SJSA1 (cell line): ENCODE data around the gene TMC8. TPM values are rescaled to one million over a fixed set of nuclear protein-coding genes. Genes with fewer than 3 reads are reported as not detected.

Experiments
- DNase-seq, 2 experiments: peaks; one replicate each; pipeline ENCODE4 v3.0.0-alpha.2; 2015 to 2020; ENCODE audit warnings: low spot score in 2 of 2, low read depth in 1 of 2
- H3K27ac ChIP-seq: fragments of 250-450 bp; sonication (Bioruptor Pico); 2 replicates; pipeline ENCODE4 v1.5.1; 2020; ENCODE audit warnings: mild to moderate bottlenecking, moderate library complexity
- H3K27me3 ChIP-seq: fragments of 250-450 bp; sonication (Bioruptor Pico); replicated peaks from 2 replicates; pipeline ENCODE4 v1.5.1; 2020; ENCODE audit warnings: mild to moderate bottlenecking, moderate library complexity
- H3K36me3 ChIP-seq: fragments of 250-450 bp; sonication (Bioruptor Pico); 2 replicates; pipeline ENCODE4 v1.5.1; 2020; ENCODE audit warnings: mild to moderate bottlenecking
- H3K4me1 ChIP-seq: fragments of 250-450 bp; sonication (Bioruptor Pico); replicated peaks from 2 replicates; pipeline ENCODE4 v1.6.1; 2021; ENCODE audit warnings: mild to moderate bottlenecking
- H3K4me3 ChIP-seq: fragments of 250-450 bp; sonication (Bioruptor Pico); 2 replicates; pipeline ENCODE4 v1.5.1; 2020; ENCODE audit warnings: mild to moderate bottlenecking
- H3K9me3 ChIP-seq: fragments of 250-450 bp; sonication (Bioruptor Pico); replicated peaks from 2 replicates; pipeline ENCODE4 v1.5.1; 2020; ENCODE audit warnings: mild to moderate bottlenecking
- total RNA-seq: library from RNA; depleted of rRNA; stranded (reverse); fragments of >200 nt; shearing (Covaris generic); gene quantifications from 2 replicates; pipeline ENCODE4 v1.2.3, GENCODE V29; 2014

Gene TMC8
- total RNA-seq, 1 experiment from 2014 or later, result not detected

DNA sequence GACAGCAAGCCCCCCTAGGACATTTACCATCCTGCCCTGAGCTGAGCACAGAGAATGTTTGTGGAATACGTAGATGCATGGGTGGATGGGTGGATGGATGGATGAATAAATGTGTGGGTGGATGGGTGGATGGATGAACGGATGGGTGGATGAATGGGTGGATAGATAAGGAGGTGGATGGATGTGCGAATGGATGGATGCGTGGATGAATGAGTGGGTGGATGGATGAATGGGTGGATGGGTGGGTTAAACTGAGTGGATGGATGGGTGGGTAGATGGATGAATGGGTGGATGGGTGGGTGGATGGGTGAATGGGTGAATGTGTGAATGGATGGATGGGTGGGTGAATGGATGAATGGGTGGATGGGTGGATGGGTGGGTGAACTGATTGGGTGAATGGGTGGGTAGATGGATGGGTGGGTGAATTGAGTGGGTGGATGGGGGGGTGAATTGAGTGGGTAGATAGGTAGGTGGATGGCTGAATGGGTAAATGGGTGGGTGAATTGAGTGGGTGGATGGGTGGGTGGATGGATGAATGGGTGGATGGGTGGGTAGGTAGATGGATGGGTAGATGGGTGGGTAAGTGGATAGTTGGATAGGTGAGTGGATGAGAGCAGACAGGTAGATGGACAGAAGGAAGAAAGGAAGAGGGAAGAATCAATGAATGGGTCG, 7.2 kb upstream of the TMC8 start:
- Histone ChIP-seq H3K4me1 (peaks cover 2% of the 10 kb centered on the region), H3K27ac (no peak overlapping the region), H3K4me3 (no peak overlapping the region), H3K9me3 (no peaks in the 10 kb centered on the region), H3K36me3 (no peaks in the 10 kb centered on the region), H3K27me3 (peaks cover 7% of the 10 kb centered on the region)
- no peak for DNase-seq

GRCh38 chr17:78124081-78124835, 6.3 kb upstream of the TMC8 start:
- Histone ChIP-seq H3K4me3 (no peak overlapping the region), H3K27me3 (peaks cover 15% of the 10 kb centered on the region), H3K9me3 (no peaks in the 10 kb centered on the region), H3K4me1 (peaks cover 10% of the 10 kb centered on the region), H3K27ac (no peak overlapping the region), H3K36me3 (no peaks in the 10 kb centered on the region)
- no peak for DNase-seq

GRCh38 chr17:78124836-78125137, 5.8 kb upstream of the TMC8 start:
- Histone ChIP-seq H3K27me3 (peaks cover 20% of the 10 kb centered on the region), H3K9me3 (no peaks in the 10 kb centered on the region), H3K4me1 (peaks cover 11% of the 10 kb centered on the region), H3K27ac (no peak overlapping the region), H3K4me3 (no peak overlapping the region), H3K36me3 (no peaks in the 10 kb centered on the region)
- no peak for DNase-seq

- Histone ChIP-seq H3K4me3 (no peak overlapping the region), H3K27ac (no peak overlapping the region), H3K36me3 (no peaks in the 10 kb centered on the region), H3K4me1 (peaks cover 11% of the 10 kb centered on the region), H3K9me3 (no peaks in the 10 kb centered on the region), H3K27me3 (peaks cover 23% of the 10 kb centered on the region)
- DNase-seq, result no peak
Observed at GRCh38 chr17:78125138-78125913, 5.2 kb upstream of the TMC8 start.

DNA sequence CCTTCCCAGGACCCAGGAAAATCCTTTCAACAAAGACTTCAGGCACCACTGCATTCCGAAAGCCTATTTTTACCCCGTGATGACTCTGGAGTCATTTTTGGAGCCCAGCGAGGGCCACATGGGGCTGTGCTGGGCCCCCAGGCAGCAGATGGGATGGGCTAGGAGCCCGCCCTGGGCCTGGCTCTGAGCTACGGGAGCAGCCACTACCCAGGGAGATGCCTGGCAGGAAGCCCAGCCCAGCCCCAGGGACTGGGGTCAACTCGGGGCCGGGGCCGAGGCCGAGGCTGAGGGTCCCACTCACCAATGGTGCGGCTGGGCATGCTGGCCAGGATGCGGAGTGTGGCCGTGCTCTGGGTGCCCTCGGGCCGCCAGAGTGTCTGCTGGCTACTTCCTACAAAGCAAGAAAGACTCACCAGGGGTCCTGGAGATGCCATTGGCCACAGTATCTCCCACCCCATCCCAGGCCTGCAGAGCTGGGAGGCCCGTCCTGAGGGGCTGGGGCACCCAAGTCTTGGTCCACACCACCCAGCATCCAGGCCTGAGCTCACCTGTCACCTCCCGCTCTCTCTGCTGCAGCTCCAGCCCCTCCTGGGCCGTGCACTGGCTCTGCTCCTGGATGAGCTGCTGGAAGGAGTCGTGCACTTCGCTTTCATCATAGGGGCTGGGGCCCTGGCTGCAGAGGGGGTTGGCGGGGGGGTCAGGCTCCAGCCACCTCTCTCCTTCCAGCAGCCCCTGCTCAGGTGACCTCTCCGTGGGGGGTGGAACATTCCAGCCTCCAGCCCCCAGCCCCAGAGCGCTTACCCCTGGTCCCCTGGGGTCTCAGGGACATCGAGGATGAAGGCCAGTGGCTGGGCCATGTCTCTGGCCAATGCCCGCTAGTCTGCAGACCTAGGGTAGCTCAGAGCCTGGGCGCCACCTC, 4.3 kb upstream of the TMC8 start:
- no peak overlapping the region for H3K27ac ChIP-seq
- H3K4me1 ChIP-seq, result peaks cover 11% of the 10 kb centered on the region
- DNase-seq, result no peak
- peaks cover 32% of the 10 kb centered on the region for H3K27me3 ChIP-seq
- H3K9me3 ChIP-seq, result no peaks in the 10 kb centered on the region
- no peaks in the 10 kb centered on the region for H3K36me3 ChIP-seq
- H3K4me3 ChIP-seq, result no peak overlapping the region

- H3K27me3 ChIP-seq, result peaks cover 38% of the 10 kb centered on the region
- no peak for DNase-seq
- H3K4me1 ChIP-seq, result peaks cover 15% of the 10 kb centered on the region
Observed at GRCh38 chr17:78126895-78127238, 3.7 kb upstream of the TMC8 start.

GRCh38 chr17:78127239-78127887, 3.2 kb upstream of the TMC8 start:
- peaks cover 16% of the 10 kb centered on the region for H3K4me1 ChIP-seq
- no peaks in the 10 kb centered on the region for H3K36me3 ChIP-seq
- no peak overlapping the region for H3K4me3 ChIP-seq
- H3K27me3 ChIP-seq, result peaks cover 43% of the 10 kb centered on the region
- H3K9me3 ChIP-seq, result no peaks in the 10 kb centered on the region
- no peak overlapping the region for H3K27ac ChIP-seq
- no peak for DNase-seq

More at GRCh38 chr17:78126895-78127238, 3.7 kb upstream of the TMC8 start:
- H3K4me3 ChIP-seq, result no peak overlapping the region
- no peaks in the 10 kb centered on the region for H3K9me3 ChIP-seq
- H3K27ac ChIP-seq, result no peak overlapping the region
- no peaks in the 10 kb centered on the region for H3K36me3 ChIP-seq

GRCh38 chr17:78127888-78128550, 2.6 kb upstream of the TMC8 start:
- H3K27me3 ChIP-seq, result peaks cover 50% of the 10 kb centered on the region
- peak overlapping the region; percentile 36 for H3K4me3 ChIP-seq
- no peaks in the 10 kb centered on the region for H3K9me3 ChIP-seq
- no peak overlapping the region for H3K27ac ChIP-seq
- no peaks in the 10 kb centered on the region for H3K36me3 ChIP-seq
- peaks cover 16% of the 10 kb centered on the region for H3K4me1 ChIP-seq
- no peak for DNase-seq

- H3K36me3 ChIP-seq, result no peaks in the 10 kb centered on the region
- H3K9me3 ChIP-seq, result no peaks in the 10 kb centered on the region
- H3K4me1 ChIP-seq, result peaks cover 16% of the 10 kb centered on the region
- no peak within 1 kb of the TSS for H3K27ac ChIP-seq
- no peak for DNase-seq
- peaks cover 56% of the 10 kb centered on the region for H3K27me3 ChIP-seq
- H3K4me3 ChIP-seq, result peak within 1 kb of the TSS; percentile 36
Observed at GRCh38 chr17:78128551-78129350, 1.8 kb upstream of the TMC8 start, which contains the start of gene TMC6. TSS of gene TMC6 (minus strand) at chr17:78128755. CDS start at chr17:78126832, 1,923 bp downstream.

- no peak for DNase-seq
- Histone ChIP-seq H3K27me3 (peaks cover 63% of the 10 kb centered on the region), H3K4me1 (peaks cover 16% of the 10 kb centered on the region), H3K4me3 (no peak overlapping the region), H3K27ac (no peak overlapping the region), H3K9me3 (no peaks in the 10 kb centered on the region), H3K36me3 (no peaks in the 10 kb centered on the region)
Observed at GRCh38 chr17:78129351-78130089, 1.1 kb upstream of the TMC8 start.

DNA sequence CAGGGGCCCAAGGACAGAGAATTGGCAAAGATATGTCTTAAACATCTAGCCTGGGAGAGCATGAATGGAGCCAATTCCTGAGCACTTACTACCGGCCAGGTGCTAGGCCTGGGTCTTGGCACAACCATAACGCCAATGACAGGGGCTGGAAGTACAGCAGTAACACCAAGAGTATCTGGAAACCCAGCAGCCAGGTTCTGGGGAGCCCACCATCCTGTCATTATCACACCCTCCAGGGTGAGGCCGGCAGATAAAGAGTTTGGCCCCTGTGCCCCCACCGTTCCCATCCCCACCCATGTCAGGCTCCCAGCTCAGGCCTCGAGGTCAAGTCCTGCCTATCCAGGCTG, 508 bp upstream of the TMC8 start:
- no peak overlapping the region for H3K27ac ChIP-seq
- no peak for DNase-seq
- peaks cover 63% of the 10 kb centered on the region for H3K27me3 ChIP-seq
- H3K4me1 ChIP-seq, result peaks cover 16% of the 10 kb centered on the region
- no peak overlapping the region for H3K4me3 ChIP-seq
- H3K36me3 ChIP-seq, result no peaks in the 10 kb centered on the region
- no peaks in the 10 kb centered on the region for H3K9me3 ChIP-seq
